CD4-positive, alpha-beta T cell treated with Interleukin-12 subunit alpha and Interleukin-12 subunit beta, for 1 hour (primary cell): Measurements from ENCODE around the gene RCC1.
A peak's percentile ranks its signal among the peaks of the same experiment; 100 is the strongest.
"Not testable (repeated sequence)": the region's sequence is repeated elsewhere in the genome, so short reads cannot be mapped to it uniquely, and the experiment has no call there.

Experiments
- DNase-seq: peaks from one replicate; pipeline ENCODE4 v3.0.0-alpha.2; 2020

Gene RCC1

DNA sequence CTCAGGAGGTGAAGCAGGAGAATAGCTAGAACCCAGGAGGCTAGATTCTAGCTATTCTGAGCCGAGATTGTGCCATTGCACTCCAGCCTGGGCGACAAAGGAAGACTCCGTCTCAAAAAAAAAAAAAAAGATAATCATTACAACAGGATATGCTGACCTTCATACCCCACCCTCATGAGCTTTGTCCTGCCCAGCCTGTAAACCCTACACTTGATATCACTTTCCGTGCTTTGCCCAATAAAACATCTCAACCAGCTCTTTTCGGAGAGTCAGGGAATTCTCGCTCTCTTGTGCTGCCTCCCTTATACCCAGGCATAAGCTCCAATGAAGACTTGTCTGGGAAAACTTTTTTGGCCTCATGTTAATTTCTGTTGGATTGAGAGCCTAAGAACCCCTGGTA is 45.5 kb downstream of the RCC1 start:
- no peak for DNase-seq

- DNase-seq, result peak; percentile 98
Measured at GRCh38 chr1:28552758-28553663, 47.2 kb downstream of the RCC1 start, which contains the start of gene TRNAU1AP. TRNAU1AP (plus strand) TSS chr1:28553085; CDS start chr1:28553111, 26 bp downstream.

DNA sequence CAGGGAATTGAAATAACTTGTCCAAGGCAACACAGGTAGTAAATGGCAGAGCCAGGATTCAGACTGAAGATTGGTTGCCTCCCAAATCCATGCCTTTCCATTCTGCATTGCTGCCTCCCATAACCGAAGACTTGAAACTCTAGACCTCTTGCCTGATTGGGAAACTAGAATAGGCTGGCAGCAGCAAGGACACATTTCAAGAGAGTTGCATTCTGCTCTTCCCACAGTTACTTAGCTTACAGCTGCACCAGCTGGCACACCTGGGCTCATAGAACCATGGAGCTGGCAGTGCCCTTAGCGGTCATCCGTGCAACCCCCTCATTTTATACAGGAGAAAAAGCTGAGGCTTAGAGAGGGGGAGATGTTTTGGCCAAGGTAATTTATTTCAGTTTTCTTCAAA is 55.0 kb downstream of the RCC1 start:
- DNase-seq, result no peak

DNA sequence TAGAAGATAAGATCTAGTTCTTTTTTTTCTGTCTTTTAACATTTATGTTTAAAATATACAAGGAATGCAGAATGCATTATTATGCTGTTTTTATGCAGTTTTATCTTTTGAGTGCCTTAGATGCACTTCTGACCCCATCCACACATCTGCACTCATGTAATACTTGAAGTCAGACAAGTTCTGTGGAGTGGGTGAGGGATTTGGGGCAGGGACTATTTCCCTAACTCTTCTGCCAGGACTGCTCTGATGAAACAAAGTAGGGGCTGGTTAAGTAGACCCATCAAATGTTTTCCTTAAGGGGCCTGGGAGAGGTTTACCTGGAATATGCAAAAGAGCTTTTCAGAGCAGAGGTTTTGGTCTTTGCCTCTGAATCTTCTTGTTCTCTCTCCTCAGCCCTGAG is 58.5 kb downstream of the RCC1 start:
- DNase-seq, result no peak

DNA sequence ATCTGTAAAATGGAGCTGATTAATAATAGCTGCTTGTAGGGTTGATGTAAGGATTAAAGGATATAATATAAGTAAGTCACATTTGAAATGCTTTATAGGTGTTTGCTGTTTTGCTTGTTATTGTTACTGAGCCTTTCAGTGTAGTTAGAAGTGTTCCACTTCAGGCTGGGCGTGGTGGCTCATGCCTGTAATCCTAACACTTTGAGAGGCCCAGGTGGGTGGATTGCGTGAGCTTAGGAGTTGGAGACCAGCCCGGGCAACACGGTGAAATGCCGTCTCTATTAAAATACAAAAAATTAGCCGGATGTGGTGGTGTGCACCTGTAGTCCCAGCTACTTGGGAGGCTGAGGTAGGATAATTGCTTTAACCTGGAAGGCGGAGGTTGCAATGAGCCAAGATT is 59.2 kb downstream of the RCC1 start:
- no peak for DNase-seq

- no peak for DNase-seq
Measured at GRCh38 chr1:28565726-28566125, 59.9 kb downstream of the RCC1 start.

DNA sequence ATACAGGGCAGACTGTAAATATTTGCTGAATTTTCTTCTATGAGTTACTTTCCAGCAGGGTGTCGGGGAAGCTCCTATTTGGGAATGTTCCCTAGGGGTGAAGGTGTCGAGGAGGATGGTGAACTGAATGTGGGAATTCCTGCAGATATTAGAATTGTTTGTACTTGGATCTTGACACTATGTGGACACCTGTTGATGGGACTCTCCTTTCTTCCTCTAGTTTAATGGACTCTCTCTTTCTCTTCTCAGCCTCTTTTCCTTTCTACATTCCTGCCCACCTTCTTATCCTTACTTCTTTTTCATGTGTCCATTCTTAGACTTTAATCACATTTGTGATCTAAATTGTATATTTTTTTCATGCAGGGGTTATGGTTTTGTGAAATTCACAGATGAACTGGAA is 61.1 kb downstream of the RCC1 start:
- no peak for DNase-seq

- DNase-seq, result no peak
Measured at GRCh38 chr1:28571911-28572310, 66.1 kb downstream of the RCC1 start.

GRCh38 chr1:28572891-28573290 is 67.0 kb downstream of the RCC1 start:
- not testable (repeated sequence) for DNase-seq

DNA sequence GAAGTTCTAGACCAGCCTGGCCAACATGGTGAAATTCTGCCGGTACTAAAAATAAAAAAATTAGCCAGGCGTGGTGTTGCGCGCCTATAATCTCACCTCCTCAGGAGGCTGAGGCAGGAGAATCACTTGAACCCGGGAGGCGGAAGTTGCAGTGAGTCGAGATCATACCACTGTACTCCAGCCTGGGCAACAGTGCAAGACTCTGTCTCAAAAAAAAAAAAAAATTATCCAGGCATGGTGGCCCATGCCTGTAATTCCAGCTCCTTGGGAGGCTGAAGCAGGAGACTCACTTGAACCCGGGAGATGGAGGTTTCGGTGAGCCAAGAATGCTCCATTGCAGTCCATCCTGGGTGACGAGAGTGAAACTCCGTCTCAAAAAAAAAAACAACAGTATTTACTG is 67.7 kb downstream of the RCC1 start:
- no peak for DNase-seq

DNA sequence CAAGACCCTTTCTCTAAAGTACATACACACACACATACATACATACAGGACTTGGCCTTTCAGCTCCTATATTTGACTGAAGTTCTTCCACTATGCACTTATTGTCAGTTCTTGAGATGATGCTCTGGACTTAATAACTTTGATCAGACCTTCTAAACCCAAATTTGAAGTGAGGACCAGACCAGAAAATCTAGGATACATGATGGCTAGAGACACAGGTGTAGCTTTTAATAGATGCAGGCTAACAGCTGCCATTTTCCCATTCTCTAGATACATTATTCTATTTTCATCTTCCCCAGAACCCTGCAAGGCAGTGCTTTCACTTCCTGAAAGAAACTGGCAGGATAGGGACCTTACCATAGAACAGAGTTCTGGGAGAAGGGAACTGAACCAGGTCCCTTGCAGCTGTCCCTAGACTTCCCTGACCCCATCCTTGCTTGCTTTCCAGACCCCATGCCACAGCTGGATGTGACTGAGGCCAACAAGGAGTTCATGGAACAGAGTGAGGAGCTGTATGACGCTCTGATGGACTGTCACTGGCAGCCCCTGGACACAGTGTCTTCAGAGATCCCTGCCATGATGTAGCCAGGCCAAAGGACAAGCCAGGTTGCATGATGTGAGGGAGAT is 71.3 kb downstream of the RCC1 start:
- DNase-seq, result no peak

DNA sequence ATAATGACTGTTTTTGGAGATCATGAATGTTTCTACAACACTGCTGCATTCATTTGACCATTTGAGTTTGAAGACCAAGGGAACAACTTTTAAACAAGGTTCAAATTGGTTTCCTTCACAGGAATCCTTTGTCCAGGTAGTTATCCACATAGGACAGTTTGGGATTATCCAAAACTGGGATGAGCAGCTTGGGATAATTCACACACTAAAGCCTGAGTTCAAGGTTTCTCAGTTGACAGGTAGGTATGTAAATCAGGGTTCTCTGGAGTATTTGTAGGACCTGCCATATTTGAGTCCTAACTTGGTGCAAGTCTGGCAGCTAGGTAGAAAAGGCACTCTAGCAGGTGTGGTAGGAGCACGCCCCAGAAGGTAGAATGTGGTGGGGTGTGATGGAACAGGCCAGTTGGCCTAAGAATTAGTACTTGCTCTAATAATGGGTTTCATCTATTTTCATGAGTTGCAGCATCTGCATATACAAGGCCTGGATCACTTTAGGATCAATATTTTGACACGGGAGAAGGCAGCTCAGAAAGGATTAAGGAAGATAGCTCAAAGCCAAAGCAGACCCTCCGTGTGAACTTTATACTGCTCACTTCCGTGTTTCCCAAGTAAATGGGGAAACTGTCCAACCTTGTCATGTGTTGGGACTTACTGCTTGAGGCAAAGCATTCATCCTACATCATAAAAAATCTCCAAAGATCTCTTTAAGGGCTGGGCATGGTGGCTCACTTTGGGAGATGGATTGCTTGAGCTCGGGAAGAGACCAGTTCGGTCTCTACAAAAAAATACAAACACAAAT is 72.1 kb downstream of the RCC1 start:
- no peak for DNase-seq

DNA sequence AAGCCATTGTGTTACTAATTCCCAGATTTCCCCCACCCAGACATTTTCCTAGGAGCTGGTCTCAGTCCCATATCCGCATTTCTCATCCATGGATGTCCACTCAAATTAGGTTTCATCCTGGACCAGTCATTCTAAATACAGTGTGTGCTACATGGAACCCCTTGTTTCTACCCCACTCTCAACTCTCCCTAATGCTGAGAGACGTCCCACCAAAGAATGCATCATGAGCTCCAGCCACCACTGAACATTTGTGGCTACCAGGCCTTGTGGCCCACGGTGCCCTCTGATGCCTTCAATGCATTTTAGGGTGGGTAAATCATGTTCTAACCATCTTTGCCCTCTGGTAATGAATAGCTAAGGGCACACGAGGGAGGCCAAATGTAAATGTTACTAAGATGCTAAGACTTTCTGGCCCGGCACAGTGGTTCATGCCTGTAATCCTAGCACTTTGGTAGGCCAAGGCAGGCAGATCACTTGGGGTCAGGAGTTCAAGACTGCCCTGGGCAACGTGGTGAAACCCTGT is 72.9 kb downstream of the RCC1 start:
- no peak for DNase-seq

DNA sequence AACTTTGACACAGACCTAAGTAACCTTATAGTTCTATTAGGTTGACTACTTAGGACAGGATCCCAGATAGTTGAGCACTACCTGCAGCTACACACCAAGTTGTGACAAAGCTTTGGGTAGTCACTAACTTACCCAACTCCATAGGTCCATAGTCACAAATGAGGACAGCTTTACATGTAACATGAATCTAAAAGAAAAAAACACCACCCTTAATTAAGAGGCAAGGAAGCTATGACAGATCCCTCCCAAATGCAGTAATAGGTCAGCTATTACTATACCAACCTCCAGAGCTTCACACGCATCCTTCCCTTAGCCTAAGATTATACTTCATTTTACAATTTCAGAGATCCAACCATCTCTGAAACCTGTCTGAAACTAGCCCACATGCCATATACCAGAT is 73.6 kb downstream of the RCC1 start:
- no peak for DNase-seq

GRCh38 chr1:28580722-28581530 is 75.1 kb downstream of the RCC1 start:
- DNase-seq, result peak; percentile 67

DNA sequence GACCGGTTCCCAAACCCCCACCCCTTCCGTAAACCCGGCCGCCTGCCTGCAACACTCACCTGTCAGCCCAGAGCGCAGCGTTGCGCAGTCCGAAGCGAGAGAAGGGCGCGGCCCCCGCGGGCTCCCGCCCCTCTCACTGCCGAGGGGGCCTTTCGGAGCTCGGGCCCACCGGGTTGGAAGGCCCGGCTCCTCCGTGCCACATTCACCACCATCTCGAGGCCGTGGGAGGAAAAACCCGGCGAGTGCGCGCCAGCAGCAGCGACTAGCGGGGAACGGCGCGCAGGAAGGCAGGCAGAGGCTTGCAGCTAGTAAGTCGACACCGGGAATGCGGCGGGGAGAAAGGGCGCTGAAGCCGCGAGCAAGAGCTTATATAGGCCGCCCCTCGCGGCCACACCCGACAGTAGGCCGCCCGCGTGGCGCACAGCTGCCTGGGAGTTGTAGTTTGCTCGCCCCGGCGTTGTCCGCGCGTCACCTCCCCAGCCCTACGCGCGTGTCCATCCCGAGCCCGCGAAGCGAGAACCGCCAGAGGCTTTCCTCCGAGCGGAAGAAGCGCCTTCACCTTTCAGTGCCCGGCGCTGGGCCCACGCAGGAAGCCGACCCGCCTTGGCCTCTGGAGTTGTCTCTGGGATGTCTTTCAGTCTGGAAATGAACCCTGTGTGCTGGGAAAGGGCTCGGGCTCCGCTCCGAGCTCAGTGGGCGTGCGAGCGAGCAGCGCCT is 75.8 kb downstream of the RCC1 start:
- peak; percentile 95 for DNase-seq

DNA sequence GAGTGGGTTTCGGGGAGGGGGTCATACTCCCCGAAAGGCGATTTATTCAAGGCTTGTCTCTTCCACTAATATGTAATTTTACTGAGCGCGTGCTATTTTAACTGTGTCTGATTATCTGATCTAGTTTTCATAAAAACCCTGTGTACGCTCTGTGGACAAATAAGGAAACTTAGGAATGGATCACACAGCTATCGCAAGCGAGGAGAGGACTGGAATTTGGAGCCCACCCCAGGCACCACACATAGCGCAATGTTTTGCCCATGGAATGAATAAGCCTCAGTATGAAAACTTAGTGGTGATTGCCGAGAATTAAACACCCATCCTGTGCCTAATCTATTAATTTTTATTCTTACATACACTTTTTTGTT is 76.4 kb downstream of the RCC1 start:
- no peak for DNase-seq

DNA sequence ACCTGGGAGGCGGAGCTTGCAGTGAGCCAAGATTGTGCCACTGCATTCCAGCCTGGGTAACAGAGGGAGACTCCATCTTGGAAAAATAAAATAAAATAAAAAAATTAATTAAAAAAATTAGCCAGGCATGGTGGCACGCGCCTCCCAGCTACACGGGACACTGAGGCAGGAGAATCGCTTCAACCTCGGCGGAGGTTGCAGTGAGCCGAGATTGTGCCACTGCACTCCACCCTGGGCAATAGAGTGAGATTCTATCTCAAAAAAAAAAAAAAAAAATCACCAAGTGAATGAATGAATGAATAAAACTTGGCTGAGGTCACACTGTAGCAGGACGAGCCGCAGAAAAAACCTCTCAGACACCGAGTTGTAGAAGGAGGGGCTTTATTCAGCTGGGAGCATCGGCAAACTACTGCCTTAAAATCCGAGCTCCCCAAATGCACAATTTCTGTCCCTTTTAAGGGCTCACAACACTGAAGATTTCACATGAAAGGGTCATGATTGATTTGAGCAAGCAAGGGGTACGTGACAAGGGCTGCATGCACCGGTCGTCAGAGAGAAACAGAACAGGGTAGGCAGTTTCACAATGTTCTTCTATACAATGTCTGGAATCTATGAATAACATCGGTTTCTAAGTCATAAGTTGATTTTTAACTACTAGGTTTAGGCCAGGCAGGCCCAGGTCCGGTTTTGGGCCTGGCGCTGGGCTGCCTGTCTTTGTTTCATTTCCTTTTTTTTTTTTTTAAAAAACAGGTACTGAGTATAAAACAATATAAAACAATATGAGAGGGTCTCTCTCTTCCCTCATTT is 80.9 kb downstream of the RCC1 start:
- not testable (repeated sequence) for DNase-seq
